Thoracic aorta endothelial cell (primary cell): ENCODE measurements around the gene RPTN. TPM values are rescaled to one million over a fixed set of nuclear protein-coding genes. Genes with fewer than 3 reads are reported as not detected.

Experiments
- total RNA-seq: library from RNA; depleted of rRNA; stranded (reverse); fragments of >200 nt; gene quantifications from 2 replicates; pipeline ENCODE4 v1.2.3, GENCODE V29; 2012

RPTN gene
- total RNA-seq, result not detected in 2 replicates

GRCh38 chr1:152159144-152159543 lies at the start of gene RPTN:
RPTN (minus strand) TSS chr1:152159228; CDS start chr1:152157889, 1,339 bp downstream.

GRCh38 chr1:152115344-152115743 lies 43.7 kb downstream of the RPTN start, which contains the start of gene TCHH:
TCHH (minus strand) TSS chr1:152115444; CDS start chr1:152114080, 1,364 bp downstream.

Other genes with a start within 250 kb of the RPTN start
- 26.9 and 39.4 TPM in 2 replicates for gene THEM4, start 249.7 kb downstream of the RPTN start, total RNA-seq
- 234 and 247 TPM in 2 replicates for gene S100A10, start 165.4 kb downstream of the RPTN start, total RNA-seq
- 109 and 145 TPM in 2 replicates for gene S100A11, start 122.2 kb downstream of the RPTN start, total RNA-seq
- not detected in 2 replicates for gene TCHHL1, start 70.2 kb downstream of the RPTN start, total RNA-seq
- gene TCHH, start 43.8 kb downstream of the RPTN start, total RNA-seq, result under 0.01 TPM in 2 replicates
- not detected in 2 replicates for gene HRNR, start 65.0 kb upstream of the RPTN start, total RNA-seq
- gene FLG, start 166.0 kb upstream of the RPTN start, total RNA-seq, result under 0.01 TPM in 1 of 2 replicates, not detected in the other
- gene FLG2, start 200.8 kb upstream of the RPTN start, total RNA-seq, result not detected in 2 replicates